ENCODE results near the gene HS3ST4. TPM values are rescaled to one million over a fixed set of nuclear protein-coding genes. Genes with fewer than 3 reads are reported as not detected.

Gene HS3ST4
- total RNA-seq, 6 experiments from 2014 or later, result not detected

GRCh38 chr16:26178298-26178697, 486.5 kb downstream of the HS3ST4 start:
- DNase-seq (no peak), ATAC-seq (no peak)
- H3K27me3 ChIP-seq, result no peaks in the 10 kb centered on the region
- TF ChIP-seq CTCF (IDR thresholded peaks at IDR 0.05) (no peak), POLR2A (IDR thresholded peaks at IDR 0.05) (no peak)
- no peaks in the 10 kb centered on the region for H3K4me1 ChIP-seq
- H3K36me3 ChIP-seq, result no peaks in the 10 kb centered on the region
- WGBS (ENCODE audit: insufficient coverage, low coverage, low lambda C conversion rate, missing lambda C conversion rate), result 35% methylated on average over 4 of the region's 6 CpGs
- no peaks in the 10 kb centered on the region for H3K9me3 ChIP-seq
- intact Hi-C loops (cut with DNase I), result no loop called here
- no peak overlapping the region for H3K27ac ChIP-seq
- no peak overlapping the region for H3K4me3 ChIP-seq

GRCh38 chr16:26186091-26186615, 494.4 kb downstream of the HS3ST4 start:
- TF ChIP-seq POLR2A (IDR thresholded peaks at IDR 0.05), result no peak
- no peak for TF ChIP-seq CTCF (IDR thresholded peaks at IDR 0.05)
- Histone ChIP-seq H3K27me3 (no peaks in the 10 kb centered on the region), H3K9me3 (no peaks in the 10 kb centered on the region), H3K4me1 (no peaks in the 10 kb centered on the region), H3K27ac (no peak overlapping the region), H3K4me3 (no peak overlapping the region), H3K36me3 (no peaks in the 10 kb centered on the region)
- WGBS (ENCODE audit: insufficient coverage, low coverage, low lambda C conversion rate, missing lambda C conversion rate), result 33% methylated on average over 1 of the region's 1 CpG
- DNase-seq (no peak), ATAC-seq (no peak)
- intact Hi-C loops (cut with DNase I), result no loop called here

MicroRNA genes within 50 kb of the gene (microRNA counts, 767-probe panel; counts per million panel counts)
- microRNA hsa-miR-548w, result 237 counts per million

Small RNA genes lying within 50 kb of the gene (microRNA-seq; reads per million reads assigned to microRNA genes)
- 0 reads per million in 2 donors for gene MIR548W

Small RNA genes lying within 50 kb of the gene (small RNA-seq; reads per million reads assigned to genes)
- gene HMGN2P3, result 0 reads per million in 2 experiments
- gene MIR548W, result 0 reads per million in 2 experiments
- 0 reads per million in 2 experiments for gene RNA5SP405
